ENCODE data around the gene SPTAN1.

The SPTAN1 gene

GRCh38 chr9:128554155-128554862 is 1.9 kb downstream of the SPTAN1 start:
- H3F3A ChIP-seq (ENCODE audit: insufficient read depth, low read length): no peaks in the 10 kb centered on the region
- TF ChIP-seq CTCF (IDR thresholded peaks at IDR 0.05; ENCODE audit: low read length) (no peak), EZH2 (IDR thresholded peaks at IDR 0.05; ENCODE audit: borderline replicate concordance, low read length) (no peak)
- H3K79me2 ChIP-seq (ENCODE audit: insufficient read depth, low read length): peaks cover 38% of the 10 kb centered on the region
- peak overlapping the region; percentile 88 for H3K4me2 ChIP-seq (ENCODE audit: low read length)
- H2AFZ ChIP-seq (ENCODE audit: low read length): no peak overlapping the region
- peak overlapping the region; percentile 0 for H3K27ac ChIP-seq (ENCODE audit: low read depth, low read length, poor library complexity, severe bottlenecking)
- H3K4me3 ChIP-seq (ENCODE audit: low read depth, low read length, poor library complexity, severe bottlenecking): peak overlapping the region; percentile 96
- peak overlapping the region; percentile 93 for H3K9ac ChIP-seq (ENCODE audit: low read length)
- peaks cover 68% of the 10 kb centered on the region for H3K4me1 ChIP-seq (ENCODE audit: insufficient read depth, low read length, severe bottlenecking)
- no peaks in the 10 kb centered on the region for H4K20me1 ChIP-seq (ENCODE audit: insufficient read depth, low read length)
- H3K9me3 ChIP-seq (ENCODE audit: low read length): no peaks in the 10 kb centered on the region
- H3K9me2 ChIP-seq (ENCODE audit: low read depth, low read length): no peaks in the 10 kb centered on the region
- H3K27me3 ChIP-seq (ENCODE audit: insufficient read depth, low read length): no peaks in the 10 kb centered on the region
- no peaks in the 10 kb centered on the region for H3K36me3 ChIP-seq (ENCODE audit: insufficient read depth, low read length)

GRCh38 chr9:128555180-128555721 is 2.9 kb downstream of the SPTAN1 start:
- H3K4me1 ChIP-seq (ENCODE audit: insufficient read depth, low read length, severe bottlenecking): peaks cover 69% of the 10 kb centered on the region
- no peaks in the 10 kb centered on the region for H3K9me3 ChIP-seq (ENCODE audit: low read length)
- peak overlapping the region; percentile 18; the same call in 1 of the 2 replicates for H3K9ac ChIP-seq (ENCODE audit: low read length)
- TF ChIP-seq CTCF (IDR thresholded peaks at IDR 0.05; ENCODE audit: low read length): no peak
- no peak for TF ChIP-seq EZH2 (IDR thresholded peaks at IDR 0.05; ENCODE audit: borderline replicate concordance, low read length)
- no peaks in the 10 kb centered on the region for H4K20me1 ChIP-seq (ENCODE audit: insufficient read depth, low read length)
- no peaks in the 10 kb centered on the region for H3F3A ChIP-seq (ENCODE audit: insufficient read depth, low read length)
- no peak overlapping the region for H2AFZ ChIP-seq (ENCODE audit: low read length)
- no peak overlapping the region for H3K27ac ChIP-seq (ENCODE audit: low read depth, low read length, poor library complexity, severe bottlenecking)
- H3K36me3 ChIP-seq (ENCODE audit: insufficient read depth, low read length): no peaks in the 10 kb centered on the region
- H3K4me2 ChIP-seq (ENCODE audit: low read length): peak overlapping the region; percentile 88
- no peaks in the 10 kb centered on the region for H3K27me3 ChIP-seq (ENCODE audit: insufficient read depth, low read length)
- peaks cover 41% of the 10 kb centered on the region for H3K79me2 ChIP-seq (ENCODE audit: insufficient read depth, low read length)
- no peaks in the 10 kb centered on the region for H3K9me2 ChIP-seq (ENCODE audit: low read depth, low read length)
- H3K4me3 ChIP-seq (ENCODE audit: low read depth, low read length, poor library complexity, severe bottlenecking): peak overlapping the region; percentile 96

- Histone ChIP-seq H3K4me1 (ENCODE audit: insufficient read depth, low read length, severe bottlenecking) (peaks cover 66% of the 10 kb centered on the region), H3K4me2 (ENCODE audit: low read length) (peak overlapping the region; percentile 15; the same call in 1 of the 2 replicates), H3K27me3 (ENCODE audit: insufficient read depth, low read length) (no peaks in the 10 kb centered on the region), H3K9me2 (ENCODE audit: low read depth, low read length) (no peaks in the 10 kb centered on the region), H3K36me3 (ENCODE audit: insufficient read depth, low read length) (no peaks in the 10 kb centered on the region), H3K27ac (ENCODE audit: low read depth, low read length, poor library complexity, severe bottlenecking) (no peak overlapping the region), H3K9me3 (ENCODE audit: low read length) (no peaks in the 10 kb centered on the region), H3F3A (ENCODE audit: insufficient read depth, low read length) (no peaks in the 10 kb centered on the region), H2AFZ (ENCODE audit: low read length) (no peak overlapping the region), H3K4me3 (ENCODE audit: low read depth, low read length, poor library complexity, severe bottlenecking) (no peak overlapping the region), H4K20me1 (ENCODE audit: insufficient read depth, low read length) (no peaks in the 10 kb centered on the region), H3K9ac (ENCODE audit: low read length) (peak overlapping the region; percentile 16; the same call in 1 of the 2 replicates), H3K79me2 (ENCODE audit: insufficient read depth, low read length) (peaks cover 41% of the 10 kb centered on the region)
- TF ChIP-seq CTCF (IDR thresholded peaks at IDR 0.05; ENCODE audit: low read length) (no peak), EZH2 (IDR thresholded peaks at IDR 0.05; ENCODE audit: borderline replicate concordance, low read length) (no peak)
Observed at GRCh38 chr9:128556276-128556675, 3.9 kb downstream of the SPTAN1 start.

Measured in OCI-LY1 (cell line).